Liver (tissue), 3 donors: ENCODE measurements around the gene HRG.

ENCODE experiments used
- RAD21 ChIP-seq, 2 donors: IDR thresholded peaks; 2 replicates each; pipeline ENCODE4 v1.6.1; 2016; ENCODE audit warnings: antibody characterized with exemption in 2 of 2, mild to moderate bottlenecking in 2 of 2
- TF ChIP-seq, protein P1 (sequence below): fragments of 150-350 bp; IDR thresholded peaks from 2 replicates; pipeline ENCODE4 v1.5.1; 2017; ENCODE audit warnings: improper control_type of control experiment, low read depth, low read length; ENCODE audit not compliant: missing input control
- donor health status: healthy.
- donor health status: healthy.

DNA sequence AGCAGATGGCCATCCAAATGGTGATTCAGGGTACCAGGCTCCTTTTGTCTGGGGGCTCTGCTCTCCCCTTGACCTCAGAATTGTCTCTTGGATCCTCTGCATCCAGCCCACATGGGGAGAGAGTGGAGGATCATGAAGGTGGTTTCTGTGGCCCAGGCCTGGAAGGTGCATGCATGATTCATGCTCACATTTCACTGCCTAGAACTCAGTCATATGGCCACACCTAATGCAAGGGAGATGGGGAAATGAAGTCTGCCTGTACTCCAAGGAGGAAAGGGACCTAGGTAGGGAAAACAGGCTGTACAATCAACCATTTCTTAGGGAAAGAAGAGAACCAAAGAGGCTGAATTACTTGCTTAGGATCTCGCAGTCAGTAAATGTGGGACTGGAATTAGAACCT lies 15.1 kb downstream of the HRG start:
- TF ChIP-seq, protein P1, sequence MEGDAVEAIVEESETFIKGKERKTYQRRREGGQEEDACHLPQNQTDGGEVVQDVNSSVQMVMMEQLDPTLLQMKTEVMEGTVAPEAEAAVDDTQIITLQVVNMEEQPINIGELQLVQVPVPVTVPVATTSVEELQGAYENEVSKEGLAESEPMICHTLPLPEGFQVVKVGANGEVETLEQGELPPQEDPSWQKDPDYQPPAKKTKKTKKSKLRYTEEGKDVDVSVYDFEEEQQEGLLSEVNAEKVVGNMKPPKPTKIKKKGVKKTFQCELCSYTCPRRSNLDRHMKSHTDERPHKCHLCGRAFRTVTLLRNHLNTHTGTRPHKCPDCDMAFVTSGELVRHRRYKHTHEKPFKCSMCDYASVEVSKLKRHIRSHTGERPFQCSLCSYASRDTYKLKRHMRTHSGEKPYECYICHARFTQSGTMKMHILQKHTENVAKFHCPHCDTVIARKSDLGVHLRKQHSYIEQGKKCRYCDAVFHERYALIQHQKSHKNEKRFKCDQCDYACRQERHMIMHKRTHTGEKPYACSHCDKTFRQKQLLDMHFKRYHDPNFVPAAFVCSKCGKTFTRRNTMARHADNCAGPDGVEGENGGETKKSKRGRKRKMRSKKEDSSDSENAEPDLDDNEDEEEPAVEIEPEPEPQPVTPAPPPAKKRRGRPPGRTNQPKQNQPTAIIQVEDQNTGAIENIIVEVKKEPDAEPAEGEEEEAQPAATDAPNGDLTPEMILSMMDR, result no peak
- TF ChIP-seq RAD21 (IDR thresholded peaks at IDR 0.05), result no peak
